GM21825 (cell line): ENCODE results near the gene RSPO4.
"Not testable (repeated sequence)": the region's sequence is repeated elsewhere in the genome, so short reads cannot be mapped to it uniquely, and the experiment has no call there.

ENCODE experiments used
- ATAC-seq: cut with Tn5 transposase; IDR thresholded peaks from one replicate; pipeline ENCODE4 v1.9.1; 2021; ENCODE audit warnings: mild to moderate bottlenecking, moderate library complexity; ENCODE audit not compliant: unreplicated experiment

RSPO4 gene

DNA sequence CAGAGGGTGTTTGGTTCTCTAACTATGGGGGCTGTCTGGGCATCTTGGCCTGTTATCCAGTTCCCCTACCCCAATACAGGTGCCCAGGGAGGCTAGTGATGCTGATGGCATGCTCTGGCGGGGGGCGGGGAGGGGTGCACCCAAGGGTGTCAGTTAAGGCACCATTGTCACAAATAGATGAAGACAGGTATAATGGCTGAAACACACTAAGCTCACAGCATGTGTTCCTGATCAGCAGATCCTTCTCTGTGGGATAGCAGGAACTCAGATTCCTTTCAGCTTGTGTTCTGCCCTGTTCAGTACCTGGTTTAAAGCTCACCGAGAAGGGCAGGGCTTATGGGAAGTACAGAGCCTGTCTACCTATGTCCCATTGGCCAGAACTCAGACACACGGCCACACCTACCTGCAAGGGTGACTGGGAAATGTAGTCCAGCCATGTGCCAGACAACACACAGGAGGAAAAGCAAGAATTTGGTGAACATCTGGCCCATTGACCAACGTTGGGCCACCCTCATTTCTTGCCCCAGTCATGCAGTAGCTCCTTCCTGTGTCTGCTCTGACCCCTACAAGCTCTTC is 3.4 kb upstream of the RSPO4 start:
- ATAC-seq = no peak

DNA sequence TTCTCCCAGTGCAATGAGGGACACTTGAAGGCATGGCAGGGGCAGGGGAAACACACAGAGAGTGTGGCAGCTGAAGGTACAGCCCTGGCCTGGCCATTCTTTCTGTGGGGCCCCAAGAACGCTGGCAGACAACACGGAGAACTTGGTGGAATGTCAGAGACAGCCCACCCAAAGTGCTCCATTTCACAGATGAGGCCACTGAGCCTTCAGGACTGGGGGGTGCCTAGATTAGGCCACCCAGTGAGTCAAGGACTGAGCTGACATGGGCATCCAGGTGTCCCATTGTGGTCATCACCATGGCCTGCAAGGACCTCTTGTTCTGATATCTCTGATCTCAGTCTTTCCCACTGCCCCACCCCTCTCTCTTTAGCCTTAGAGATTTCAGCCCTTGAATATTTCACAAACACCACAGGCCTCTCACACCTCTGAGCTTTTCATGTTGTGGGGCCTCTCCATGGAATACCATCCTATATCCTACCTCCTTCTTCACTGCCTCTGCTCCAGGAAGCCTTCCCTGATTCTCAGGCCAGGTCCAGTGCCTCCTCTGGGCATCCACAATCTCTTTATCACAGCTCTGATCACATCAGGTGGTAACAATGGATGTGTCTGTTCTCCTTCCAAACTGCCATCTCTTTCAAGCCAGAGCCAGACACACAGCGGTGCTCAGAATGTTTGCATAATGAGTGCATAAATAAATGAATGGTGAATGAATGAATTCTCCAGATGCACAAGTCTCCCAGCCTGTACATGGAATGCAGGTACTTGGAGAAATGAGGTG is 2.0 kb upstream of the RSPO4 start:
- no peak for ATAC-seq

DNA sequence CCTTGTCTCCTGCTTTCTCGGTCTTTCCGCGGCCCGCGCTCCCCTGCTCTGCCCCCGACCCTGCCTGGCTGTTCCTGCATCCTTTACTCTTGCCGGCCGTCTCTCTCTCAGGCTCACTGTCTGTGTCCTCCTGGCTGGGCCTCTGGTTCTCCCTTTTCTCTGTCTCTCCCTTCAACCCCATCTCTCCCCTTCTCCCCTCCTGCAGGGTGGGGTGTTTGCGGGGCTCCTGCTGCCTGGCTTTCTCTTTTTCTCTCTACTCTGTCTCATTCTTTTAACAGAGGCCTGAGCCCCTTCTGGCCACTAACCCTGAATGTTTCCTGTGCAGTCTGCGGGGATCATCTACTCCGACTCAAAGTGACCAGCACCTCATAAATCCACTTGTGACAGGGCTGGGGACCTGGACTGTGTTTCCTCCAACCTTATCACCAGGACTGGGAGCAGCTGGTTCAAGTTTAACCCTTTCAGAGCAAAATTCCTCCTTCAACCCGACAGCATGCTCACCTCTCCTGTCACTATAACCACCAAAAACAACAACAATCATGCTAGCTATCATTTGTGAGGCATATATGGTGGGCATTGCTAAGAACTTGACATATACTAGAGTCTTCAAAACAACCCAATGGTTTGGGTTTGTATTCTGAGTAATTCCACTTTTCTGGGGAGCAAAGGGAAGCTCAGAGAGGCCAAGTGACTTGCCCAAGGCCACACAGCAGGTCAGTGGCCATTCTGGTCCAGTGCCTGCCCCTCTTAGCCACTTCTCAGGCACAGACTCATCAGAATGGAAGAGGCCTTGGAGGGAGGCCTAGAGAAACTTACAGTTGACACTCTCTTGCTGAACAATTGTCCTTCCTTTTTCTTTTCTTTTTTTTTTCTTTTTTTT is 811 bp upstream of the RSPO4 start:
- ATAC-seq = no peak

DNA sequence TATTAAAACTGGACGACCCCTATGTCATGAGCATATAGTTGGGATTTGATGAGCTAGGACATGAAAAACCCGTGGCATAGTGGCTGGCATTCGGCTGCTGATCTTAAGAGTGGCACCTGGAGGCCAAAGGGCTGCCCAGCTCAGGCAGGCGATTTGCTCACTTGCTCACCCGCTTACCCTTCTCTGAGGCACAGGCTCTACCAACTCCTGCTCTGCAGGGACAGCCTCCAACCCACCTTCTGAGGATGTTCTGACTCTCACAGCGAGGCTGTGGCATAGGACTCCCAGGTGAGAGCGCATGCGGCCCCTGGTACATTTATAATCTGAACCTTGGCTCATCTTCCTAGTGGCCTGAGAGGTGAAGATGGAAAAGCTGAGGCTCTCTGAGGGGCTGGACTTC is 995 bp downstream of the RSPO4 start:
- no peak for ATAC-seq

DNA sequence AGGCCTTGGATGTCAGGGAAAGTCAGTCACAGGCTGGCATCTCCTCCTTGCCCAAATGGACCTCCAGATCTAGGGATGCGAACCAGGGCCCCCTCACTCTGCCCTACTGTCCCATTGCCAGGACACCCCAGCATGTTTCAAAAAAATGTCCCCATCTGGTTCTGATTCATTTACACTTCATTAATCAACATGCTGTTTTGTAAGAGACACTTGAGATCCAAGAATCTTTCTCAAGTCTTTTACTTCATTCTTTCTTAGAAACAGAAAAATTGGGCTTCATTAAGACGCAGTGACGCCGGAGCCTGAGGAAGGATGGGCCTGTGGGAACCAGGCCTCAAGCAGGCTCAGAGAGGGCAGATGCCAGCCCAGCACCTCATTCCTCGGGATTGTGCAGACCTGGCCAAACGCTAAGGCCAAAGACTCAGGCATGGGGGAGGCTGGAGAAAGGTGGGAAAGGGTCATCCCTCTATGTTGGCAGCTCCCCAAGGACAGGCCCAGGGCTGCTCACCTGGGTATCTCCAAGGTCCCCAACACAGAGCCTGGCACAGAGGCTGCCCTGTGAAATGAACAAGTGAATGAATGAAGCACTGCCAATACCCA is 3.8 kb downstream of the RSPO4 start:
- ATAC-seq = no peak

DNA sequence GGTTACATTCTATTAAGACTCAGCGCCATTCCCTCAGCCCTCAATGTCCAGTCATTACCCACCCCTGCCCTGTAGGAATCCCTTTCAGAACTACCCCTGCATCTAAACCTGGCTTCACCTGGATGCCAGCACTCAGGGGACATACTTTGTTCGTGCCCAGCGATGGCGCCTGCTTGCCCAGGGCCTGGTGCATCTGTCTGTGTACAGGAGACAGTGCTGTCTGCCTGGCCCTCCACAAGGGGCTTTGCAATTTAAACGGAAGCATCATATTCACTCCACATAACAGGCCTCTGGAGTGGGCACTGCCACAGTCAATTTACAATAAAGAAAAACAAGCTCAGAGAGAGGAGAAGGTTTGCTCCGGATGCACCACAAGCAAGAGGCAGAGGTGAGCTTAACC is 4.6 kb downstream of the RSPO4 start:
- ATAC-seq = no peak

DNA sequence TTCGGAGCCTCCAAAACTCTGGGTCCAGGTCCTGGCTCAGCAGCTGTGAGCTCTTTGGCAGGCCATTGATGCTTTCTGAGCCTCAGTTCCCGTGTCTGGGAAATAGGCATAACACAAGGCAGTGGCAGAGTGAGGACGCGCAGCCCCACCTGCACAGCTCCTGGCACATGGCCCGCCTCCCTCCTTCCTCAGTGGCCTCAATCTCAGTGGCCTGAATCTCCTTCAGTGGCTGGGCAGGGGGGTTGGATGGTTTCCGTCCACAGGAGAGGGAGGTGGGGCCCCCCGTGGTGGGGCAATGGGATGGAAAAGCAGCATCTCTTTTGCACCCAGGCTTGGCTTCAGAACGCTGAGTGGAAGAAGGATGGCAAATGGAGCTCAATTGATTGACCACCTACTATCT is 5.1 kb downstream of the RSPO4 start:
- ATAC-seq = no peak

DNA sequence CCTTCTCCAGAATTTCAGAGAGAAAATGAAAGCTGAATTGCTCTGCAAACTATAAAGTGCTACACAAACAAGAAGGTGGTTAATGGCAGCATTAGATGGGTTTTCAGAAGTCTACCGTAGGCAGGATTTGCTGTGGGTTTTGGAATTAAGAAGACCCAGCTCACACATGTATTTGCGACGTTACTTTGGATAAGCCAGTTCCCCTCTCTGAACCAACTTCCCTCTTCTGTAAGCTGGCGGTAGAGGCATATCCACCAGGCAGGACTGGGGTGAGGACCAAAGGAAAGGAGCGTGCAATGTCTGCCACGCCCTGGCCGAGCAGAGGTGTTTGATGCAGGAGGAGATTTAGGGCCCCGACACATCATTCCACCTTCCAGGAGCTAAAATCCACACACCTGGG is 6.9 kb downstream of the RSPO4 start:
- no peak for ATAC-seq

DNA sequence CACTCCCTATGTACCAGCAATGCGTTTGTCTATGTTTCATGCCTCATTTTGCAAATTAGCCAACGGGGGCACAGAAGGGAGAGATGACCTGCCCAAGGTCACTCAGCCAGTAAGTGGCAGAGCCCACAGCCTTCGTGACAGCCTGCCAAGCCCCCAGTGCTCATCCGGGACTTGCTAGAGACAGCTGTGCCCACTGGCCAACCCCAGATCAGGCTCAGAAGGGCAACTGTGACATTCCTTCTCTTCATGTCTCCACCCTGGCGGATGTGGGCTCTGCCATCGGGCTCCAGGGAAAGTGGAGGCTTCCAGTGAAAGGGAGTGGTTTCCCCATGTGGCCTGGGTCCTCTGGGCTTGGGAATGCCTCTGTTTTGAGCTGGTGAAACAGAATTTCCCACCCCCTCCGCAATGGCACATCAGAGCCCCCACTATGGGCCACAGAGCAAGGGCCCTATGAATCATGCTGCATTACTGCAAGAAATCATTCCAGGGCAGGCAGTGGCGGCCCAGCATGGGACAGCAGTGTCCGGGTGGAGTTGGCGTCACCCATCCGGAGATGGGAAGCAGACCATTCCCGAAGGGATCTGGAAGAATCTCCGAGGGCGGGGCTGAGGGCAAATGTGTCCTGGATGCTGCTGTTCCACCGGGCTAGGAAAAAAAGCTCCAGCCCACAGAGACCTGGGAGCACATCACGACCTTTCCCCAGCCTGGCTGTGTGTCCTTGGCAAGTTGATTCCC is 9.1 kb downstream of the RSPO4 start:
- ATAC-seq = no peak

DNA sequence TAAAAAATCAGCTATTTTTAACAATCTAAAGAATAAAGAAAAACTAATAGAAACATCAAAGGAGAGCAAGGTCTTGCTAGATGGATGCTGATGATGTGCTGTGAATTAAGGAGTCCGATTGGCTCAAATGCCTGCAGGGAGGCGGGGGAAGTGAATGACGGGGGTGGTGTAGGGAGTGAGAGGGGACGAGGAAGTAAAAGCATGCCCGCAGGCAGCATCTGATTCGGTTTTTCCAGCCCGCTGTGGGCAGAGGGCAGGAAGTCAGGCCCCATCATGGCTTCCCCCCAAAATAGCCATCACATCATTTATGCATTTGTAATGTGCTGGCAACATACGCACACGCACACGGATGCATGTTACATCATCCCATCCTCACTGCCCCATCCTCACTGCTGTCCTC is 10.3 kb downstream of the RSPO4 start:
- no peak for ATAC-seq

DNA sequence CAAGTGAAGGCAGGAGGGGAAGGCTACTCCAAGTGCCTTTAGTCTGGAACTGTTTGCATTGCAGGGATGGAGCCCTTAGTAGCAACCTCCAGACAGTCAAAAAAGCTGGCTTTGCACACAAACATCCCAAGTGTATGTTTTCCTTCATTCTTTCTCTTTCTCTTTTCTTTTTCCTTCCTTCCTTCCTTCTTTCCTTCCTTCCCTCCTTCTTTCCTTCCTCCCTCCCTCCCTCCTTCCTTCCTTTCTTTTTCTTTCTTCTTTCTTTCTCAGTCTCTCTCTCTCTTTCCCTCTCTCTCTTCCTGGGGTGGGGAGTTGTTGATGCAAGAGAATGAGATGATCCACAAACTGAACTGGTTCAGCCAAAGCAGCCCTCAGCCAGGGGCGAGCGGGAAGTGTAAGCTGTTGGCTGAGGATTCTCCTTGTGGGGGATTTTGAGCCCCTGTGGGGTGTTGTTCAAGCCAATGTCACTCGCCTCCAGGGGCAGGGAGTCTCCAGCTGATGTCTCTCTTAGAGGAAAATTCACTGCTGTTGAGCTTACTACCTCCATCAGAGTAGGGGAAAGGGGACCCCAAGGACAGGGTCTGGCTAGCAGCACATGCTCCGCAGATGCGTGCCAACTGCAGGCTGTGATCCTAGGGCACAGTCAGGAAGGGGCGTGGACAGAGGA is 11.7 kb downstream of the RSPO4 start:
- no peak for ATAC-seq

DNA sequence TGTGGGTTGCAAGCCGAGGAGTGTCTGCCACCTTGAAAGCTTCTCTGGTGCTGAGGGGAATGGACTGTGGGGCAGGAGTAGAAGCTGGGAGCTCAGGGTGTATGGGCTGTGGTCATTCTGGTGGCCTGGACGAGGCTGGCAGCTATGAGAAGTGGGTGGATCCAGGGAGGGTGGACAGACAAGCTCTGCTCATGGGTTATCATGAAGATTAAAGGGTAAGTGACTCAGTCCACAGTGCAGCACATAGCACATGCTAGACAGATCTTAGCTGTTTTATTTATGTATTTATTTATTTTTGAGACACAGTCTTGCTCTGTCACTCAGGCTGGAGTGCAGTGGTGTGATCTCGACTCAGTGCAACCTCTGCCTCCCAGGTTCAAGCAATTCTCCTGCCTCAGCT is 13.8 kb downstream of the RSPO4 start:
- ATAC-seq = no peak

DNA sequence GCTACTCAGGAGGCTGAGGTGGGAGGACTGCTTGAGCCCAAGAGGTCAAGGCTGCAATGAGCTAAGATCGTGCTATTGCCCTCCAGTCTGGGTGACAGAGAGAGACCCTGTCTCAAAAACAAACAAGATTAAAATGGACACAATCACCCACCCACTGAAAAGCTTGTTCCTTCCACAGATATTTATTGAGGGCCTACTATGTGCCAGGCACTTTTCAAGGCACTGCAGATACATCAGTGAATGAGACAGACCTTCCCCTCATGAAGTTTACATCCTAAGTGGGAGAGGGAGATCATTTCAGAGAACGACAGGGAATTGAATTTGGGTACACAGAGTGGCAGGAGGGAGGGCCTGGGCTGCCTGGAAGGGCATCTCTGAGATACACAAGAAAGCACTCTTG is 14.4 kb downstream of the RSPO4 start:
- no peak for ATAC-seq

DNA sequence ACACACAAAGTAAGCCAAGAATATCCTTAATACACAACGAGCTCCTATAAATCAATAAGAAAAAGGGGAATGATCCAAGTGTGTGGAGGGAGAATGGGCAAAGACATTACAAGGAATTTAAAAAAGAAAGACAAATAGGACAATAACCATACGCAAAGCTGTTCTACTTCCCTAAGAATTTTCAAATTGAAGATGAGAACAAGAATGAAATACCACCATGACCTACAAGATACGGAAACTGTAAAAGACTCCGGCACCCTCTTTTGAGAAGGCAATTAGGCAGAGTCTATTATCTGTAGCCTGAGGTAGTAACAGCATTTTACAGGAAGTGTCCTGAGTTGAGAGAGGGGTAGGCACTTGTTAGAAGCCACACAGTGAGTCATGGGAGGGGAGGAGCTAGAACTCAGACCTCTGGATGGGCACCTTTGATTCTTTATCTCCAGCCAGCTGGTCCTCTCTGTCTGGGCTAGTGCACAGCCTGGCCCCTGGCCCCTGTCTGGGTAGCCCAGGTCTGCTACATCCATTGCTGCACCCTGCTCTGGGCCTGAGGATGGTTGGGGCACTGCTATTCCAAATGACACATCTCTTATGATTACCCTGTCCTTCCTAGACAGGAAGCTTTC is 15.3 kb downstream of the RSPO4 start:
- no peak for ATAC-seq

DNA sequence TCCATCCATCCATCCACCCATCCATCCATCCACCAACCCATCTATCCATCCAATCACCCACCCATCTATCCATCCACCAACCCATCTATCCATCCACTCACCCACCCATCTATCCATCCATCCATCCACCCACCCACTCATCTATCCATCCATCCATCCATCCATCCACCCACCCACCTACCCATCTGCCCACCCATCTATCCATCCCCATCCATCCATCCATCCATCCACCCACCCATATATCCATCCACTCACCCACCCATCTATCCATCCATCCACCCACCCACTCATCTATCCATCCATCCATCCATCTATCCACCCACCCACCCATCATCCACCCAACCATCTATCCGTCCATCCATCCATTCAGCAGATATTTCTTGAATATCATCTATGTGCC is 17.1 kb downstream of the RSPO4 start:
- ATAC-seq = not testable (repeated sequence)

DNA sequence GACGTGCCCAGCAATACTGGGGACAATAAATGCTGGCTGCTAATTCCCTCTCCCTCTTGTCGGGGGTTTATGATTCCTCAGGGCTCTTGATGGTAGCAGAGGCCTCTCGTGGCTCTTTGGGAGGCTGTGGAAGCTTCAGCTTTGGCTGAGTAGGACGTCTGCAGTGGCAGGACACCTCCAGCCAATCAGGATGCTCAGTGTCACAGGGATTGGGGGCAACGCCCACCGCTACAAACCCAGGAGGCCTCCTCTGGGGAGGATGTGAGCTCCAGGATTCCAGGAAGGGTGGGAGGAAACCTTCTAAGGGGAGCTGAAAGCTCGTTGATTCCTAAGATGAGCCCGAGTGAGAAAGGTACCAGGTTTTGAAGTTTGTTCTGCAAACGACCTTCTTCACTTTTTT is 19.4 kb downstream of the RSPO4 start:
- no peak for ATAC-seq

DNA sequence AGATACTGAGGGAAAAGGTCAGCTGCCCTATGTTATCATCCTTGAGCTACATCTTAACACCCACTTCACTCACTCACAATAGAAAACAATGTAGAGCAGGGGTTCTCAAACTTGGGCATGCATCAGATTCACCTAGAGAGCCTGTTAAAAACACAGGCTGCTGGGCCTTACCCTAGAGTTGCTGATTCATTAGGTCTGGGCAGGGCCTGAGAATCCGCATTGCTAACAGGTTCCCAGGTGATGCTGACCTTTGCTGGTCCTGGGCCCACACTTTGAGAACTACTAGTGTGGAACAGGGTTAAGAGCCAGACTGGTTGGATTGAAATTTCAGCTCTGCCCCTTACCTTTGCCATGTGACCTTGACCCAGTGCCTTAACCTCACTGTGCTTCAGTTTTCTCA is 25.1 kb downstream of the RSPO4 start:
- no peak for ATAC-seq

DNA sequence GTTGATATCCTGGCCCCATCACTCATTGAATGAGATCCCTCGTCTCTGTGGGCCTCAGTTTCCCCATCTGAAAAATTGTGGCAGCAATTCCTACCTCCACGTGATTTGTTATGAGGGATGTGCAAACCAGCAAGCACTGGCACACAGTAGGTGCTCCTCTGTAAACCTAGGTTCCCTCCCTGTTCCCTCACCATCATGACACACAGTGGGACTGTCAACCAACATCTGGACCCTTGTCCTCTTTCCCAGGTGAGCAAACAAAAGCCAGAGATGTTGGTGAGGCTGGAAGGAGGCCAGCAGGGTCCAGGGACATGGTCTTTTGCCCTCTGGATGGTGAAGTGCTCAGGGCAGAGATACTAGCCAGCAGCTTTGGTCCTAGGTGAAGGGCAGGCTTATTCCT is 26.1 kb downstream of the RSPO4 start:
- no peak for ATAC-seq

DNA sequence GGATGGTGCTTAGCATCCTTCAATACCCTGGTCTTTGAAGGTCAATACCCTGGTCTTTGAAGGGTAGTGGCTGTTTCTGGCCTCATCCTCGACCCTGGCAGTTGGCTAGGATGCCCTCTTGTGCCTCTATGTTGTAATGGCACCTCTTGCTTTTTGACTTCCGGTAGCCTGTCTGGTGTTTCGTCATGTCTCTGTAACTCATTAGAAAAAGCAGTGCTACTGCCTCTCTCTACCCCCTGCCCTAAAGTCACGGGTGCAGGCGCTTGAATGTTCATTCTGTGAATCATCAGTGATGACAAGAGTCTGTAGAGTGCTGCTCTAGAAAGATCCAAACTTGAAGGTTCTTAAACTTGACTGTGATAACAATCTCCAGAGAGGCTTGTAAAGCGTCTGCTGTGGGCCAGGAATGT is 28.3 kb downstream of the RSPO4 start:
- no peak for ATAC-seq

DNA sequence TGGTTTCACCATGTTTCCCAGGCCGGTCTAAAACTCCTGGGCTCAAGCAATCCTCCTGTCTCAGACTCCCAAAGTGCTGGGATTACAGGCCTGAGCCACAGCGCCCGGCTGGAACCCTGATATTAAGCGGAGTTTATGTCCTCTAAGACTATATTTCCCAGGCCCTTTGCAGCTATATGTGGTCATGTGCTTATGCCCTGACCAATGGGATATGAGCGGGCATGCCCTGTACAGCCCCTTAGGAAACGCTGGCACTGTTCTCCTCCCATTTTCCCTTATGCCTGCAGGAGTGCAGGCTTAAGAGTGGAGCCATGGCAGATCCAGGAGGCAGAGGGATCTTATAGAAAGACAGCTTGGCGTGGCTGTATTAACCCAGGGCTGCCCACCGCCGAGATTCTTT is 29.9 kb downstream of the RSPO4 start:
- no peak for ATAC-seq
